OCI-LY3 (cell line): ENCODE data around the gene ACTBL2.
"Not testable (repeated sequence)": the region's sequence is repeated elsewhere in the genome, so short reads cannot be mapped to it uniquely, and the experiment has no call there.

ENCODE experiments used
- H2AFZ ChIP-seq: fragments of 200-600, 300-600 bp; shearing (Covaris generic); 2 replicates; pipeline ENCODE4 v1.6.0; 2014; ENCODE audit warnings: antibody characterized with exemption, low read depth, low read length
- H3K27ac ChIP-seq: fragments of 200-600, 300-600 bp; sonication (generic); 2 replicates; pipeline ENCODE4 v1.5.1; 2014; ENCODE audit warnings: mild to moderate bottlenecking, low read length, moderate library complexity, mixed read lengths
- H3K27me3 ChIP-seq: fragments of 200-600, 300-600 bp; sonication (generic); 2 replicates; pipeline ENCODE4 v1.6.1; 2014; ENCODE audit warnings: low read depth, low read length, mixed read lengths
- H3K36me3 ChIP-seq: fragments of 200-600, 300-600 bp; sonication (generic); replicated peaks from 2 replicates; pipeline ENCODE3; 2014; ENCODE audit warnings: low read depth, low read length, mixed read lengths
- H3K4me1 ChIP-seq: fragments of 300-600, 200-600 bp; sonication (generic); 2 replicates; pipeline ENCODE4 v1.6.1; 2014; ENCODE audit warnings: low read length, mixed read lengths
- H3K4me2 ChIP-seq: fragments of 200-600, 300-600 bp; sonication (generic); 2 replicates; pipeline ENCODE4 v1.6.1; 2014; ENCODE audit warnings: low read length, mixed read lengths
- H3K4me3 ChIP-seq: fragments of 300-600, 200-600 bp; sonication (generic); 2 replicates; pipeline ENCODE4 v1.5.1; 2014; ENCODE audit warnings: antibody characterized with exemption, mild to moderate bottlenecking, low read length, moderate library complexity
- H3K79me2 ChIP-seq: fragments of 300-600, 200-600 bp; shearing (Covaris generic); 2 replicates; pipeline ENCODE4 v1.6.1; 2014; ENCODE audit warnings: mild to moderate bottlenecking, low read length, mixed read lengths
- H3K9ac ChIP-seq: fragments of 300-600, 200-600 bp; shearing (Covaris generic); 2 replicates; pipeline ENCODE4 v1.6.0; 2014; ENCODE audit warnings: mild to moderate bottlenecking, low read length, moderate library complexity
- H3K9me3 ChIP-seq: fragments of 200-600, 300-600 bp; shearing (Covaris generic); 2 replicates; pipeline ENCODE4 v1.6.1; 2014; ENCODE audit warnings: low read length, mixed read lengths; ENCODE audit not compliant: insufficient read depth
- H4K20me1 ChIP-seq: fragments of 200-600, 300-600 bp; sonication (generic); 2 replicates; pipeline ENCODE4 v1.6.1; 2016; ENCODE audit warnings: low read length, mixed read lengths; ENCODE audit not compliant: insufficient read depth
- CTCF ChIP-seq: fragments of 200-600, 300-600 bp; sonication (generic); IDR thresholded peaks from 2 replicates; pipeline ENCODE4 v1.5.1; 2014; ENCODE audit warnings: antibody characterized with exemption, low read length, low read depth
- EZH2phosphoT487 ChIP-seq: fragments of 200-600 bp; shearing (Covaris generic); IDR thresholded peaks from 2 replicates; pipeline ENCODE4 v1.6.1; 2018; ENCODE audit warnings: antibody characterized with exemption, mixed run types, low read depth

Gene ACTBL2

GRCh38 chr5:57466544-57466943 lies 16.1 kb downstream of the ACTBL2 start:
- TF ChIP-seq EZH2phosphoT487 (no peak), CTCF (no peak)
- Histone ChIP-seq H4K20me1 (no peaks in the 10 kb centered on the region), H3K27me3 (no peaks in the 10 kb centered on the region)

GRCh38 chr5:57460056-57460455 lies 22.6 kb downstream of the ACTBL2 start:
- H3K4me2 ChIP-seq, H3K36me3 ChIP-seq: not testable (repeated sequence)

More at GRCh38 chr5:57466544-57466943, 16.1 kb downstream of the ACTBL2 start:
- Histone ChIP-seq H3K36me3 (no peaks in the 10 kb centered on the region), H3K9ac (no peak overlapping the region), H3K4me1 (no peaks in the 10 kb centered on the region), H3K9me3 (no peaks in the 10 kb centered on the region), H2AFZ (no peak overlapping the region), H3K27ac (no peak overlapping the region), H3K79me2 (no peaks in the 10 kb centered on the region), H3K4me3 (no peak overlapping the region), H3K4me2 (no peak overlapping the region)

GRCh38 chr5:57458443-57458842 lies 24.2 kb downstream of the ACTBL2 start:
- H3K9me3 ChIP-seq, result no peaks in the 10 kb centered on the region
- no peaks in the 10 kb centered on the region for H3K4me1 ChIP-seq
- no peak overlapping the region for H2AFZ ChIP-seq
- no peak overlapping the region for H3K27ac ChIP-seq
- no peaks in the 10 kb centered on the region for H3K79me2 ChIP-seq
- no peak overlapping the region for H3K9ac ChIP-seq
- H3K4me3 ChIP-seq, result no peak overlapping the region
- TF ChIP-seq EZH2phosphoT487, result no peak
- TF ChIP-seq CTCF, result no peak
- no peaks in the 10 kb centered on the region for H4K20me1 ChIP-seq
- no peaks in the 10 kb centered on the region for H3K27me3 ChIP-seq
- no peak overlapping the region for H3K4me2 ChIP-seq
- no peaks in the 10 kb centered on the region for H3K36me3 ChIP-seq

More at GRCh38 chr5:57460056-57460455, 22.6 kb downstream of the ACTBL2 start:
- H4K20me1 ChIP-seq, H3K79me2 ChIP-seq, H3K4me1 ChIP-seq, H2AFZ ChIP-seq, H3K27me3 ChIP-seq, H3K27ac ChIP-seq, H3K9me3 ChIP-seq, H3K9ac ChIP-seq, H3K4me3 ChIP-seq: not testable (repeated sequence)

GRCh38 chr5:57456531-57457135 lies 26.0 kb downstream of the ACTBL2 start:
- H3K4me1 ChIP-seq, result no peaks in the 10 kb centered on the region
- TF ChIP-seq CTCF (no peak), EZH2phosphoT487 (no peak)
- no peak overlapping the region for H3K9ac ChIP-seq
- H3K27me3 ChIP-seq, result no peaks in the 10 kb centered on the region
- H3K4me3 ChIP-seq, result no peak overlapping the region
- no peaks in the 10 kb centered on the region for H3K36me3 ChIP-seq
- H3K4me2 ChIP-seq, result no peak overlapping the region
- H3K9me3 ChIP-seq, result no peaks in the 10 kb centered on the region
- H3K27ac ChIP-seq, result no peak overlapping the region
- H2AFZ ChIP-seq, result no peak overlapping the region
- no peaks in the 10 kb centered on the region for H3K79me2 ChIP-seq
- H4K20me1 ChIP-seq, result no peaks in the 10 kb centered on the region
